HG03378 (cell line): ENCODE results near the gene STX11.

Experiments
- ATAC-seq: cut with Tn5 transposase; IDR thresholded peaks from one replicate; pipeline ENCODE4 v1.9.1; 2021; ENCODE audit warnings: mild to moderate bottlenecking, moderate library complexity; ENCODE audit not compliant: unreplicated experiment

Gene STX11

DNA sequence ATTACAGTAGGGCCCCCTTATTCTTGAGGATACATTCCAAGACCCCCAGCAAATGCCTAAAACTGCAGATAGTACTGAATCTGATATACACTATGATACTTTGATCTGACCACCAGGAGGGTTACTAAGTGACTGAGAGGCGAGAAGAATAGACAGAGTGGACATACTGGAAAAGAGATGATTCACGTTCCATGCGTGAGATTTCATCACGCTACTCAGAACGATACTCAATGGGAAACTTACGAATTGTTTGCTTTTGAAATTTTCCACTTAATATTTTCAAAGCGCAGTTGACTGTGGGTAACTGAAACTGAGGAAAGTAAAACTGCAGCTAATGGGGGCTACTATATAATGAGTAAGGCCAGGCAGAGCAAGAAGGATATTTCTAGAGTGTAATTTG, 60.8 kb downstream of the STX11 start:
- ATAC-seq, result no peak

DNA sequence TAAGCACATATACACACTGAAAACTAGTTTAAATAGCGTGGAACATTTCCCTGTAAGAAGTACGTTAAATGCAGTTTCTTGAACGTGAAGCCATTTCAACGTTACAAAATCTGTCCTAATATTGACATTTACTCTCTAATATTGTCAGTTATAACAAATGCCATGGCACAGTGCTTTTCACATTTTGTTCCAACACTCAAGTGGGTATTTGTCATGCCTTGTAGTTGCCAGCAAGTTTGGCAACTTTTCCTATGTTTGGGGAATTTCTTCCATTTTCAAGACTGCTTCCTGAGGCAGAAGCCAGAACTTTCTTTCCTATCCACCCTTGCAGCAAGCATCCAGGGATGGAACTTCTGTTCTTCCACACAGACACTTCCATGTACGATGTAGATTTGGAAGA, 63.0 kb downstream of the STX11 start:
- ATAC-seq, result no peak

DNA sequence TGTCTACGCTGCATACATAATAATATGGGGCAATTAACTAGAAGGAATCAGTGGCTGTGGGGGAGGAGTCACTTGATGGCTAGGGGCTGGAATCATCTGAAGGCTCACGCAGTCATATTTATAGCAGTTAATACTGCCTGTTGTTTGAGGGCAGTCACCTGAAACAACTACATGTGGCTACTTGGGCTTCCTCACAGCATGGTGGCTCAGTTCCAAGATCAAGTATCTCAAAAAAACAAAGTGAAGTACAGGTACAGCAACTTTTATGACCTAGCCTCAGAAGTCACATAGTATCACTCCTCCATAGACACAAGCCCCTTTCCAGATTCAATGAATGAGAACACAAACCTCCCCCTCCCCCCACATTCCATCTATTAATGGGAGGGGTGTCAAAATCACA, 63.7 kb downstream of the STX11 start:
- ATAC-seq, result no peak

DNA sequence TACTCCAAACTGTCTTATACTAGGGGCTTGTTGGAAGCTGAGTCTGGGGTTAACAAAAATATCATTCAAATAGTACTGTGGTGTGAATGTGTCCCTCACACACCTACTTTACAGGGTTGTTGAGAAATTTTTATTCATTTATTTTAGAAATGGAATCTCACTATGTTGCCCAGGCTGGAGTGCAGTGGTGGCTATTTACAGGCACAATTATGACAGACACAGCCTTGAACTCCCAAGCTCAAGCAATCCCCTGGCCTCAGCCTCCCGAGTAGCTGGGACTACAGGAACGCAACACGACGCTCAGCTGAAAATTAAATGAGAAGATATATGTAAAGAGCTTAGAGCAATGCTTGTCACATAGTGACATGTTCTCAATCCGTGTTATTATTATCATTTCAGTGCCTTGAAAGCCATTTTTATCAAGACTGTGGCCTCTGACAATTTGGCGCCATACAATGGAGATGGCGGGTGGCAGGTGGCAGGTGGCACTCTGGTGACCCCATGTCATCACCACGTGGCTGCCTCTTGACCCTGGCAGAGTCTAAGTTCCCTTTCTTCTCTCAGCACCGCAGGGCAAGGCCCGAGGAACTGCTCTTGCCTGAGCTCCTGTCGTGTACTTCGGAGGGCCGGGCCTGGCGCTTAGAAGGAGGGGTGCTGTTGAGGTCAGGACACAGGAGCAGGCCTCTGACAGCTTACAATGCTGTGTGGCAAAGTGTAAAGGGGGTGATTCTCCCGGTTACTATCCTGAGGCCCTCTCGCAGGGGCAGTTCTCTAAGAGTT, 64.5 kb downstream of the STX11 start:
- ATAC-seq, result no peak

GRCh38 chr6:144215402-144215931, 65.2 kb downstream of the STX11 start:
- ATAC-seq, result no peak

GRCh38 chr6:144215932-144216667, 65.8 kb downstream of the STX11 start:
- peak; percentile 83 for ATAC-seq

DNA sequence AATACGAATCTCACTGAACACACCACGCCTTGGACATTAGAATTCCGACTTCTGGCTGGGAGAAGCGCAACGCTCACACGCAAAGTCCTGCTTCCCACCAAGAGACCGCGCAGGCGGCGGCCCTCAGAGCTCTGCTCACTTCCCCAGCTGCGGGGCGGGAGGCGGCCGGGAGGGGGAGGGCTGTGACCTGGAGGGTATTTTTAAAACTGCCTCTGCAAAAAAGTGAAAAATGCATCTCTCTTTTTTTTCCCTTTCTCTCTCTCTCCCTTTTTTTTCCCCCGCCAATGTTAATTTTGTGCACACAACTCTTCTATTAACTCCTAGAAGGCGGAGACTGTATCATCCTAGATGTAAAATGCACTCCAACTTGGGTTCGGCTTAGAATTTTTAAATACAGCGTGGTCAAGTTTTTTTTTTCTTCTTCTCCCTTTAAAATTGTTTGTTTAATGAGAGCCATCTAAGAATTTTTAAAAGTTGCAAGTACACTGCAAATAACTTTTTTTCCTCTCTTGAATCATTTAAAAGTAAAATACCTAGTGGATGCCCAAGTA, 66.4 kb downstream of the STX11 start:
- ATAC-seq, result peak; percentile 38

DNA sequence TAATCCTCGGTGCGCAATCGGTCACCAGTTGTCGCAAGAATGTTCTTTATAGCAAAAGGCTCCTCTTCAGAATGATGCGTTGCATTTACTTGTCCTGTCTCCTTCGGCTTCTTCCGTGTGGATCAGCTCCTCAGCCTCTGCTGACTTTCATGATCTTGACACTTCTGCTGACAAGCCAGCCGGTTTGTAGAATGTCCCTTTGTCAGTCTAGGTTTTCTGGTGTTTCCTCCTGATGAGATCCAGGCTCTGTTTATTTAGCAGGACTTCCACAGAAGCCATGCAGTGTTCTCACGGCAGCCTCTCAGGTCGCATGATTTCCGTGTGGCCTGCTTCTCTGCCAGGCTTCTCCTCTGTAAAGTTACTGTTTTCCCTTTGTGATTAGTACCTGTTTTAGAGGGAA, 66.9 kb downstream of the STX11 start:
- ATAC-seq, result no peak

DNA sequence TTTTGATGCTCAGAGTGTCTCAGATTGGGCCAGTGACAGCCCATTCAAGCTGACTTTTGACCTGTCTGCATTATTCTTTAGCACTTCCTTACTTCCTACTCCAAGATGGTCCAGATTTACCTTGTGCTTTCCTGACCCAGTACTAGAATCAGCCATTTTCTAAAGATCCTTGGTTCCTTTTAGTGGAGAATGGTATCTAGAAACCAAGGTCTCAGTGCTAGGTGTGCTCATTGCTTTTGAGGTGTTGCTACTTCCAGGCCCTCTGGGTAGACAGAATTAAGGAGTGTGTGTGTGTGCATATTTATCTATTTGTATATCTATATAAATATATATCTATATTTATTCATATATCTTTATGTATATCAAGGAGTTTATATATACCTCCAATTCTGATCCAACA, 67.5 kb downstream of the STX11 start:
- ATAC-seq, result no peak

GRCh38 chr6:144219056-144219685, 68.9 kb downstream of the STX11 start:
- ATAC-seq, result no peak

GRCh38 chr6:144220031-144220790, 69.9 kb downstream of the STX11 start:
- ATAC-seq, result no peak

GRCh38 chr6:144223686-144224085, 73.4 kb downstream of the STX11 start:
- no peak for ATAC-seq

- no peak for ATAC-seq
Measured at GRCh38 chr6:144231721-144232120, 81.4 kb downstream of the STX11 start.

DNA sequence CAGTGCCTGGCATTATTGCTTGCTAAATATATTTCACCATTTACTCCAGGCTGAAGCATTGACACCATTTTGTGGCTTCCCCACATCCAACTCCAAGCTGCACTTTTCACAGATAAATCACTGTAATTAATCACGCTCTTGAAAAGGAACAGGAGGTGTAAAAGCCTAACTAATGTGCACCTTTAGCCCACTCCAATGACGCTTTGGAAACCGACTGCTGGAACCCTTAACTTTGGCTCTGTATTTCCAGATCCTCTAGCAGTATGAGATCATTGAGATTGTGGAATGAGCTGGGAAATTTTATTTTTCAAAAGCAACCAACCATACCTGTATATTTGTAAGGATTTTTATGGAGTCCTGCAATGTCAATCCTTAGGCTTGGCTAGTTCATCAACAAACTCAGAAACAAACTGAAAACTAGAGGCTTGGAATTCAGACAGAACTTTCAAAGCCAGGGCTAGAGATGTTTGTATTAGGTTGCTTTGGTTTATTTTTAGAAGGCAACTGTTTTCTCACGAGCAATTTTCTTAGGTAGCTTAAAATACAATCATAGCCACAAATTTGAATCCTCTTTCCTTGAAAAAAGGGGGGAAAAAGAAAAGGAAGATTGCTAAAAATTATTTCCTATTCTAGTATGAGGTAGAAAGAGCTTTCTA, 82.0 kb downstream of the STX11 start:
- ATAC-seq, result no peak

- ATAC-seq, result no peak
Measured at GRCh38 chr6:144232832-144233230, 82.5 kb downstream of the STX11 start.

- no peak for ATAC-seq
Measured at GRCh38 chr6:144234399-144234798, 84.1 kb downstream of the STX11 start.

GRCh38 chr6:144234935-144235334, 84.6 kb downstream of the STX11 start:
- ATAC-seq, result no peak
